HG02840 (cell line): ENCODE data around the gene CPT2.

Experiments used
- ATAC-seq: cut with Tn5 transposase; IDR thresholded peaks from one replicate; pipeline ENCODE4 v1.9.1; 2021; ENCODE audit warnings: mild to moderate bottlenecking, moderate library complexity, moderate number of reproducible peaks; ENCODE audit not compliant: unreplicated experiment, low FRiP score

The CPT2 gene

GRCh38 chr1:53258216-53258615 is 61.6 kb downstream of the CPT2 start:
- ATAC-seq = no peak

- no peak for ATAC-seq
Measured at GRCh38 chr1:53259932-53260331, 63.3 kb downstream of the CPT2 start.

- ATAC-seq = no peak
Measured at GRCh38 chr1:53260631-53261247, 64.1 kb downstream of the CPT2 start.

GRCh38 chr1:53262000-53262399 is 65.4 kb downstream of the CPT2 start:
- no peak for ATAC-seq
